Measurements from ENCODE around the gene FAM50B.

- TF ChIP-seq CTCF (conservative IDR thresholded peaks at IDR 0.05 in 1 of 2, IDR thresholded peaks at IDR 0.05 in 1 of 2; ENCODE audit: extremely low read depth in 1 of 2, insufficient read depth in 1 of 2, low read depth in 1 of 2, low read length in 2 of 2) (no peak), EZH2 (IDR thresholded peaks at IDR 0.05; ENCODE audit: borderline replicate concordance, low read length) (no peak)
Measured at GRCh38 chr6:3893917-3894316, 44.7 kb downstream of the FAM50B start.

Data from mammary epithelial cell (primary cell).